HFFc6 (cell line): Measurements from ENCODE around the gene ACSL1. TPM values are rescaled to one million over a fixed set of nuclear protein-coding genes. Genes with fewer than 3 reads are reported as not detected.

Source experiments
- DNase-seq: peaks from one replicate; pipeline ENCODE4 v3.0.0-alpha.2; 2018
- H3K27ac Mint-ChIP-seq: 2 replicates; pipeline ENCODE4 v1.8.0; 2020; ENCODE audit warnings: mild to moderate bottlenecking, mixed read lengths
- H3K27me3 Mint-ChIP-seq: 2 replicates; pipeline ENCODE4 v1.8.0; 2021; ENCODE audit warnings: mild to moderate bottlenecking, moderate library complexity, mixed read lengths; ENCODE audit not compliant: insufficient read depth
- H3K36me3 Mint-ChIP-seq: 2 replicates; pipeline ENCODE4 v1.8.0; 2021; ENCODE audit warnings: low read depth, mixed read lengths
- H3K4me1 Mint-ChIP-seq: 2 replicates; pipeline ENCODE4 v1.8.0; 2020; ENCODE audit warnings: low read depth, mixed read lengths
- H3K4me3 Mint-ChIP-seq: 2 replicates; pipeline ENCODE4 v1.8.0; 2020; ENCODE audit warnings: mild to moderate bottlenecking, moderate library complexity, mixed read lengths
- H3K9me3 Mint-ChIP-seq: 2 replicates; pipeline ENCODE4 v1.8.0; 2020; ENCODE audit warnings: mild to moderate bottlenecking, mixed read lengths
- CTCF ChIP-seq: fragments of 200-600 bp; sonication (generic); IDR thresholded peaks from 2 replicates; pipeline ENCODE4 v1.5.0; 2021; ENCODE audit warnings: antibody characterized with exemption, mild to moderate bottlenecking
- total RNA-seq, 6 experiments: library from RNA; stranded (reverse); fragmentation: NEBNext Ultra II Directional; extraction: Animal tissue kit (Norgen Biotek cat#: 25700); gene quantifications; 2 replicates in 1 of 6; 3 replicates in 5 of 6; pipeline ENCODE4 v1.2.3, GENCODE V29; 2021

The ACSL1 gene
- total RNA-seq, 6 experiments from 2014 or later: 21.7 to 24.0 (median 22.9) TPM

DNA sequence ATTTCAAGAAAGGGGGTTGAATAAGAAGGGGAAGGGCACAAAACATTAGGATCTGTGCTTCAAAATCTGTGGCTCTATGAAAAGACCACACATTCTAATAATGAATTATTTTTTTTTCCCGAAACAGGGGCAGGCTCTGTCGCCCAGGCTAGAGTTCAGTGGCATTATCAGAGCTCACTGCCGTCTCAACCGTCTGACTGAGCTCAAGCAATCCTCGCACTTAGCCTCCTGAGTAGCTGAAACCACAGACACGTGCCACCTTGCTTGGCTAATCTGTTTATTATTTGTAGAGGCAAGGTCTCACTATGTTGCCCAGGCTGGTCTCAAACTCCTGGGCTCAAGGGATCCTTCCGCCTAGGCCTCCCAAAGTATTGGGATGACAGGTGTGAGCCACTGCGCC, 33.4 kb downstream of the ACSL1 start:
- Mint-ChIP-seq H3K27ac (peak overlapping the region; percentile 49; the same call in 1 of the 2 replicates), H3K4me1 (peaks cover 18% of the 10 kb centered on the region), H3K4me3 (no peak overlapping the region), H3K27me3 (peaks cover 2% of the 10 kb centered on the region), H3K36me3 (peaks cover 2% of the 10 kb centered on the region), H3K9me3 (no peaks in the 10 kb centered on the region)
- no peak for DNase-seq
- TF ChIP-seq CTCF: no peak

DNA sequence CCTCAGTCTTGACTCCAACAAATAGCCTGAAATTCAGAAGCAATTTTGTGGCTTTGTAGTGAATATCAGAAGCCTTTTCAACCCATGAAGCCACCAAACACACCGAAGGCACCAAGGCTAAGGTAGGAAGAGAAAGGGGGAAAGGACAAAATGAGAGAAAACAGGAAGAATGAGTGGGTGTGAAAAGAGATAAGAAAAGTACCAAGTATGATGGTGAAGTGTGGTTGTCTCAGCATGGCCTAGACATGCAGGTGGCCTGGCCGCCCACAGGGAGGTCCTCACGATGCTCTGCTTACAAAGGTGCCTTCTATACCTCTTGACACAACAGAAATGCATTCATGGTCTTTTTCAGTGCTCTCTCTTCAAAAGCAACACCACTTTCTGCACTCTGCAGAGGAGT, 34.9 kb downstream of the ACSL1 start:
- DNase-seq: no peak
- H3K36me3 Mint-ChIP-seq: peaks cover 6% of the 10 kb centered on the region
- peaks cover 2% of the 10 kb centered on the region; the same call in 1 of the 2 replicates for H3K27me3 Mint-ChIP-seq
- H3K27ac Mint-ChIP-seq: no peak overlapping the region
- H3K4me1 Mint-ChIP-seq: peaks cover 18% of the 10 kb centered on the region
- no peaks in the 10 kb centered on the region for H3K9me3 Mint-ChIP-seq
- TF ChIP-seq CTCF: no peak
- H3K4me3 Mint-ChIP-seq: no peak overlapping the region

- DNase-seq: no peak
- H3K4me3 Mint-ChIP-seq: no peak overlapping the region
- H3K27me3 Mint-ChIP-seq: no peaks in the 10 kb centered on the region
- H3K27ac Mint-ChIP-seq: no peak overlapping the region
- peaks cover 11% of the 10 kb centered on the region for H3K4me1 Mint-ChIP-seq
- no peak for TF ChIP-seq CTCF
- peaks cover 6% of the 10 kb centered on the region for H3K36me3 Mint-ChIP-seq
- H3K9me3 Mint-ChIP-seq: no peaks in the 10 kb centered on the region
Observed at GRCh38 chr4:184787766-184788503, 37.8 kb downstream of the ACSL1 start.

DNA sequence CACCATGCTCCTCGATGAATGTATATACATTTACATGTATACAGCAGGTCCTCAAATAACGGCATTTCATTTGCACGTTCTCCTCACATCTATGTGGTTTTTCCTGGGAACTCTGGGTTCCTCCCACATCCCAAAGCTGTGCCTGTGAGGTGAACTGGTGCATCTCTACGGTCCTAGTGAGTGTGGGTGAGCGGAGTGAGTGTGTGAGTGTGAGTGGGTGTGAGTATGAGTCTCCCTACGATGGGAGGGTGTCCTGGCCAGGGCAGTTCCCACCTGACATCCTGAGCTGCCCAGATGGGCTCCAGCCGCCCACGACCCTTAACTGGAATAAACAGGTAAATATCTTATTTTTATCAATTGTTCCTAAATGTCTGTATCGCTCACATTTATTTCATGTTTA, 40.0 kb downstream of the ACSL1 start:
- Mint-ChIP-seq H3K4me1 (no peaks in the 10 kb centered on the region), H3K27me3 (no peaks in the 10 kb centered on the region), H3K4me3 (no peak overlapping the region), H3K27ac (no peak overlapping the region), H3K9me3 (no peaks in the 10 kb centered on the region), H3K36me3 (peaks cover 6% of the 10 kb centered on the region)
- TF ChIP-seq CTCF: no peak
- DNase-seq: no peak

GRCh38 chr4:184784628-184785257, 41.0 kb downstream of the ACSL1 start:
- no peaks in the 10 kb centered on the region for H3K9me3 Mint-ChIP-seq
- H3K4me3 Mint-ChIP-seq: no peak overlapping the region
- H3K4me1 Mint-ChIP-seq: no peaks in the 10 kb centered on the region
- no peak for DNase-seq
- no peaks in the 10 kb centered on the region for H3K27me3 Mint-ChIP-seq
- peaks cover 6% of the 10 kb centered on the region for H3K36me3 Mint-ChIP-seq
- TF ChIP-seq CTCF: no peak
- no peak overlapping the region for H3K27ac Mint-ChIP-seq
